ENCODE measurements around the gene HSP90AB1.

HSP90AB1 gene

DNA sequence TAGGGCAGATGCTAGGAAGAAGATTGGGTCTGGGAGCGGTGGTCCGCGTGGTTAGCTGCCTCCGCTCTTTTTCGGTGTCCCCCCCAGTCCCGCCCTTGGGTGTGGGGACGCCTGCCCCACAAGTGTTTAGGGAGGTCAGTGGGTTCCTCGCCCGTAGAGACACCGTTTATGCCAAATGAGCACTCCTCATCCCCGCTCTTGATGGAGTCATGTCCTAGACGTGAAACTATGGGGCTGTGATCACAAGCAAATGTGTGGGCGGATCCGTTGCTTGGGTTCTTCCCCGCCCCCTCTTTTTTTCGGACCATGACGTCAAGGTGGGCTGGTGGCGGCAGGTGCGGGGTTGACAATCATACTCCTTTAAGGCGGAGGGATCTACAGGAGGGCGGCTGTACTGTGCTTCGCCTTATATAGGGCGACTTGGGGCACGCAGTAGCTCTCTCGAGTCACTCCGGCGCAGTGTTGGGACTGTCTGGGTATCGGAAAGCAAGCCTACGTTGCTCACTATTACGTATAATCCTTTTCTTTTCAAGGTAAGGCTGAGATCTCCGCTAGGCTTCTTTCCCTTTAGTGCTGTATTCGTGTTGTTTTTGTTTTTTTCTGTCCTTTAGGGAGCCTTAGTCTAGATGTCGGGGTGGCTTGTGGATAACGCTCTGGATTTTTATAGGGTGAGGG lies at the start of gene HSP90AB1:
TSS of gene HSP90AB1 (plus strand) at position 439 of the 675 bp plus-strand sequence. CDS start 1,529 bp downstream, outside the sequence.
- DNase-seq (ENCODE audit: low read depth in 2 of 2): peak; percentile 94 to 95

- no peak for DNase-seq (ENCODE audit: low read depth in 2 of 2)
Measured at GRCh38 chr6:44198684-44199083, 48.2 kb upstream of the HSP90AB1 start.

GRCh38 chr6:44199883-44200282 lies 47.0 kb upstream of the HSP90AB1 start:
- no peak for DNase-seq (ENCODE audit: low read depth in 2 of 2)

GRCh38 chr6:44201200-44201599 lies 45.7 kb upstream of the HSP90AB1 start:
- no peak for DNase-seq (ENCODE audit: low read depth in 2 of 2)

DNA sequence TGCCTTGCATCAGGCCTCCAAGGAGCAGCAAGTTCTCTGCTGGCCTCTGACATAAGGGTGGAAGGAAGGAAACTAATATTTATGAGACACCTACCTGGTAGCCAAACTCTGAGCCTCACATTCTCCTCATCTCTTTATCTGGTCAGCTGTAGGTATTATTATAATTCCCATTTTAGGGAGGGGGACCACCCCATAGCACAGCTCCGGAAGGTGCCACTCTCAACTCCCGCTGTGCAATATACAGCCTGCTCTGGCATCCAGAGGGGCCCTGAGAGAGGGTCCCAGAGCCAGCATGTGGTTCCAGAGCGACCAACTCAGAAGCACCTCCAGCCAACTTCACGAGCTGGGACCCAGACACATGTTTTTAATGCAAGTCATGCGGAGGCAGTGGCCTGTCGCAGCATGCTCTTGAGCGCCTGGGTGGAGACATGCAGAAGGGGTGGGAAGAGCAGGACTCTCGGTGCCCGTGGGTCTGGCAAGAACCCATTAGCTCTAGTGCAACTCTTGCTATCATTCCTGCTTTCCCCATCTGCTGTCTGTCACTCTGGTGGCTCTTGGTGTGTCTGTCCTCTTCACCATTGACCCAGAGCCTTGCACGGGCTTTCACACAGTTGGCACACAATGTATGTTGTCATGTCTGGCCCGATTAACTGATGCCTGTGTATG lies 45.1 kb upstream of the HSP90AB1 start:
- no peak for DNase-seq (ENCODE audit: low read depth in 2 of 2)

DNA sequence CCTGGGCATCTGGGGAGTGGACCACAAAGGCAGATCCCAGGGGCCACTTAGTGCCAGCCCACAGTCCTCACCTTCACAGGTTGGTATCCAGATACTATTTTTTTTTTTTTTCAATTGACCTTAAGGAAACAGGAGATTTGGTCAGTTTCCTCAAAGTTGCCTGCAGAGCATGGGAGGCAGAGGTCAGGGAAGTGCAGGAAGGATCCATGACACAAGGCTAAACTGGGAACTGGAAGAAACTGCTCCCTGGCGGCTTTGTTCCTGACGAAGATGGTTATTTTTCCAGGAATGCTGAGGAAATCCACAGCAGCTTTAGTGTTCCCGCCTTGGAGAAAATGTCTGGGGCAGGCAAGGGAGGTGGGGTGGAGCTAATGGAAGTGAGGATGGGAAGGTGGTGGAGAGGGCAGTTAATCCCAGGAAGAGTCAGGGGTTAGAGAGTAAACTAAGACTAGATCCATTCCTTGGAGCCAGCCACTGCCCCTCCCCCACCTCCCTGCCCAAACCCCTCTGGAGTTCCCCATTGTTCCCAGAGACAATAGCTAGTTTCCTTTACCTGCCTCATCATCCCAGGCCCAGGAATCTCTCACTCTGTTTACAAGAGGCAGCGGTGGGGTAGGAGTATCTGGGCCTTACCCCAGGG lies 44.4 kb upstream of the HSP90AB1 start:
- no peak for DNase-seq (ENCODE audit: low read depth in 2 of 2)

DNA sequence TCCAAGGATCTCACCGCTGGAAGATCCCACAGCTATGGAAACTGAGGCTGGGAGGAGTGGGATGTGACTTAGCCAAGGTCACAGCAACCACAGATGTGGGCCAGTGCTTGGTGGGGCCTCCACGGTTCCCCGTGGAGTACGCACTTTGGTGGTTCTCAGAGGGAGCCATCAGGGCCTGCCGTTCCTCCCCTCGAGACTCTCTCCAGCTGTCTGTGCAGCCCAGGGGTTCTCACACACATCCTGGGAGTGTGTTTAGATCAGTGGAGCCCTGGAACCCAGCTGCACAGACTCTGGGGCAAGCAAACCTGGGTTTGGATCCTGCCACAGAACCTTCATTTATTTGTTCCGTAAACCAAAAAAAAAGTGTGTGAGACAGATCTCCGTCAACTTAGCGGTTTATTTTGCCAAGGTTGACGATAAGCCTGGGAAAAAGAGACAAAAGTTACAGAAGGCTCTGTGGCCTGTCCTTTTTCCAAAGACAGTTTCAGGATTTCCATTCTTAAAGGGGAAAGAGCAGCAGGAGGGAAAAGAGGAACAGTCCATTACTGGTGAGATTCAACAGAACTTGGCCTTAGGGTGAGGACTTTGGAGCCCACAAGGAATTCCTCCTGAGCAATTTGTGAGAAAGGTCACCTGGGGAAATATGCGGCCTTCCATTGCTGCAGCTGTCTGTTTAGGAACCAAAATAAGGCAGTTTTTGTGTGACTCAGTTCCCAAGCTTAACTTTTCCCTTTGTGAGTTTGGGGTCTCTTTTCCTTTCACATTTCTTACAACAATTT lies 43.7 kb upstream of the HSP90AB1 start:
- DNase-seq (ENCODE audit: low read depth in 2 of 2): no peak

- no peak for DNase-seq (ENCODE audit: low read depth in 2 of 2)
Measured at GRCh38 chr6:44203955-44204354, 42.9 kb upstream of the HSP90AB1 start.

- no peak for DNase-seq (ENCODE audit: low read depth in 2 of 2)
Measured at GRCh38 chr6:44207966-44208365, 38.9 kb upstream of the HSP90AB1 start.

- no peak for DNase-seq (ENCODE audit: low read depth in 2 of 2)
Measured at GRCh38 chr6:44211284-44211683, 35.6 kb upstream of the HSP90AB1 start.

DNA sequence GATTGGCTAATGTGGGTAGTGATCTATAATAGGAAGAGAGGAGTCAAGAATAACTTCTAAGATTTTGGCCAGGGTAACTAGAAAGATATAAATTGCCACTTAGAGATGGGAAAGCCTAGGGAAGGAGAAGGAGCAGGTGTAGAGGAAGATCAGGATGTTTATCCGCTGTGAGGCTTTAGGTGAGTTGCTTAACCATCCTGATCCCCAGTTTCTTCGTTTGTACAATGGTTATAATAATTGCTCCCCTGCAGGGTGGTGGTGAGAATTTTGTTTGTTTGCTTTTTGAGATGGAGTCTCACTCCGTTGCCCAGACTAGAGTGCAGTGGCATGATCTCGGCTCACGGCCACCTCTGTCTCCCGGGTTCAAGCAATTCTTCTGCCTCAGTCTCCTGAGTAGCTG lies 32.6 kb upstream of the HSP90AB1 start:
- DNase-seq (ENCODE audit: low read depth in 2 of 2): no peak

- no peak for DNase-seq (ENCODE audit: low read depth in 2 of 2)
Measured at GRCh38 chr6:44216677-44217331, 30.1 kb upstream of the HSP90AB1 start, which contains the start of gene MYMX. MYMX (plus strand) TSS chr6:44216926; CDS start chr6:44217472, 546 bp downstream.

- DNase-seq (ENCODE audit: low read depth in 2 of 2): no peak
Measured at GRCh38 chr6:44217332-44218143, 29.4 kb upstream of the HSP90AB1 start.

DNA sequence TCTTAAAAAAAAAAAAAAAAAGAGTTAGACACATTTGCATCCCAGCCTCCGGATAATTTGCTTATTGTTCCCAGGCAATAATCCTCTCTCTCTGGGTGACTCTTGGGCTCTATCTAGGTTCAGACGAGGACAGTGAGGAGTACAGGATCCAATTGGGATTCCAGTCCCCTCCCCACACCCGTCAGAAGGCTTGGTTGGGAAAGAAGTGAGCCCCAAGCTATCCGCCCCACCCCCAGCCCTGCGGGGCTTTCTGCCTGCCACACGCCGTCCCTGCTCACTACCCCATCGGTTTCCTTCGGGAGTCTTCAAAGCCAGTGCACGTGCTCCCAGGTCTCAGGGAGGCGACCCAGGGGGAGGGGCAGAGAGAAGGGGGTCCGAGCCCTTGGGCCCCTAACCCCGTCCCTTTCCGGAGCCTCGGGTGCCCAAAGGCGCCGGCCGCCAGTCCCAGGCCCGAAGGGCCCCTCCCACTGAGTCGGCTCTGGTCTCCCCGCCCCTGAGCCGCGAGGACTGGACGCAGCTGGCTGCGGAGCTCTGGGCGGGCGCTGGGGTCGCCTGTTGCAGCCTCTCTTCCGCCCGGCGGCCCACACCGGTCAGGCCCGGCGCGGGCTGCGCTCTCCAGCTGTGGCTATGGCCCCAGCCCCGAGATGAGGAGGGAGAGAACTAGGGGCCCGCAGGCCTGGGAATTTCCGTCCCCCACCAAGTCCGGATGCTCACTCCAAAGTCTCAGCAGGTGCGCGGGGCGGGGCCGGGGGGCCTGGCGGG lies 27.7 kb upstream of the HSP90AB1 start:
- DNase-seq (ENCODE audit: low read depth in 2 of 2): no peak

DNA sequence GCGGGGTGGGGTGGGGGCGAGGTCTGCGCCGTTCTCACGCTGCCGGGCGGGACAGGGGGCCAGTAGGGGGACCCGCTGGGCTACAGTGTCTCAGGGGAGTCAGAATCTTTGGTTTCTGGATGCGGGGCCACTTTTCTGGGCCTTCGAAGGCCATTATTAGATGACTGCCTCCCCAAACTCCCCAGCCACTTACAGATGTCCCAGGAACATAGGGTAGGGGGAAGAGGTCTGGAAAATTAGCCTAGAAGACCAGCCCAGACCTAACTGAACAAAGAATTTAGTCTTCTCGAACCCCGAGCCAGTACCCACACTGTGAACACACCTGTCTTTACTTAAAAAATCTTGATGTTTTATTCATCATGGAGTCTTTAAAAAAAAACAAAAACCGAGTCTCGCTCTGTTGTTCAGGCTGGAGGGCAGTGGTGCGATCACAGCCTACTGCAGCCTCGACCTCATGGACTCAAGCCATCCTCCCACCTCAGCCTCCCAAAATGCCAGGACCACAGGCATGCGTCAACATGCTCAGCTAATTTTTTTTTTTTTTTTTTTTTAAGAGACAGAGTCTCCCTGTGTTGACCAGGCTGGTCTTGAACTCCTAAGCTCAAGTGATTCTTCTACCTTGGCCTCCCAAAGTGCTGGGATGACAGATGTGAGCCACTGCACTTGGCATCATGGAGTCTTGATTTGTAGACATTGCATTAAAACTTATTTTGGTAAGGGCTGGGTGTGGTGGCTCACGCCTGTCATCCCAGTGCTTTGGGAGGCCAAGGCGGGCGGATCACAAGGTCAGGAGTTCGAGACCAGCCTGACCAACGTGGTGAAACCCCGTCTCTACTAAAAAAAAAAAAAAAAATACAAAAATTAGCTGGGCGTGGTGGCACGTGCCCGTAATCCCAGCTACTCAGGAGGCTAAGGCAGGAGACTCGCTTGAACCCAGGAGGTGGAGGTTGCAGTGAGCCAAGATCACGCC lies 26.8 kb upstream of the HSP90AB1 start:
- no peak for DNase-seq (ENCODE audit: low read depth in 2 of 2)

DNA sequence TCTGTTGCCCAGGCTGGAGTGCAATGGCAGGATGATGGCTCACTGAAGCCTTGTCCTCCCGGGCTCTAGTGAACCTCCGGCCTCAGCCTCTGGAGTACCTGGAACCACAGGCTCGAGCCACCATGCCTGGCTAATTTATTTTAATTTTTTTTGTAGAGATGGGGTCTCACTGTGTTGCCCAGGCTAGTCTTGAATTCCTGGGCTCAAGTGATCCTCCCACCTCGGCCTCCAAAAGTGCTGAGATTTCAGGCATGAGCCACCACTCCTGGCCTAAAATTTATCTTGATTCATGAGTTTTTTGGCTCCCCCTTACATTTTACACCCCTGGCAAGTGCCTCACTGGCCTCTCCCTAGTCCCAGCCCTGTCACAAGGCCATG lies 26.0 kb upstream of the HSP90AB1 start:
- no peak for DNase-seq (ENCODE audit: low read depth in 2 of 2)

GRCh38 chr6:44221291-44221960 lies 25.5 kb upstream of the HSP90AB1 start:
- peak in 1 of 2 experiments; percentile 20 for DNase-seq (ENCODE audit: low read depth in 2 of 2)

GRCh38 chr6:44221961-44222335 lies 25.0 kb upstream of the HSP90AB1 start:
- DNase-seq (ENCODE audit: low read depth in 2 of 2): no peak
